HG03064 (cell line): ENCODE results near the gene TMEM174.

Experiments used
- ATAC-seq: cut with Tn5 transposase; IDR thresholded peaks from one replicate; pipeline ENCODE4 v1.9.1; 2021; ENCODE audit warnings: low read depth; ENCODE audit not compliant: unreplicated experiment

The TMEM174 gene

GRCh38 chr5:73172951-73173350 is at the start of gene TMEM174:
Gene TMEM174, plus strand, starts transcription at chr5:73173193. Its CDS starts 51 bp downstream, at chr5:73173244.
- ATAC-seq, result no peak

GRCh38 chr5:73125289-73125688 is 47.7 kb upstream of the TMEM174 start:
- ATAC-seq, result no peak

GRCh38 chr5:73126381-73126780 is 46.6 kb upstream of the TMEM174 start:
- no peak for ATAC-seq

- no peak for ATAC-seq
Observed at GRCh38 chr5:73126957-73127356, 46.0 kb upstream of the TMEM174 start.

- no peak for ATAC-seq
Observed at GRCh38 chr5:73129143-73129542, 43.9 kb upstream of the TMEM174 start.

GRCh38 chr5:73130811-73131210 is 42.2 kb upstream of the TMEM174 start:
- ATAC-seq, result no peak

- ATAC-seq, result no peak
Observed at GRCh38 chr5:73131711-73132425, 41.1 kb upstream of the TMEM174 start.

GRCh38 chr5:73132759-73133158 is 40.2 kb upstream of the TMEM174 start:
- no peak for ATAC-seq

- no peak for ATAC-seq
Observed at GRCh38 chr5:73135021-73135420, 38.0 kb upstream of the TMEM174 start.

- no peak for ATAC-seq
Observed at GRCh38 chr5:73135429-73136054, 37.5 kb upstream of the TMEM174 start.

GRCh38 chr5:73136055-73136562 is 36.9 kb upstream of the TMEM174 start:
- ATAC-seq, result no peak

- no peak for ATAC-seq
Observed at GRCh38 chr5:73137563-73138530, 35.1 kb upstream of the TMEM174 start.

GRCh38 chr5:73139485-73139884 is 33.5 kb upstream of the TMEM174 start:
- ATAC-seq, result no peak

- no peak for ATAC-seq
Observed at GRCh38 chr5:73140801-73141200, 32.2 kb upstream of the TMEM174 start.

- ATAC-seq, result no peak
Observed at GRCh38 chr5:73142035-73142434, 31.0 kb upstream of the TMEM174 start.

GRCh38 chr5:73143716-73144115 is 29.3 kb upstream of the TMEM174 start:
- no peak for ATAC-seq

GRCh38 chr5:73149540-73149939 is 23.5 kb upstream of the TMEM174 start:
- no peak for ATAC-seq

- ATAC-seq, result no peak
Observed at GRCh38 chr5:73150876-73151275, 22.1 kb upstream of the TMEM174 start.

- no peak for ATAC-seq
Observed at GRCh38 chr5:73151766-73152410, 21.1 kb upstream of the TMEM174 start.
